Measurements from ENCODE around the gene LHFPL4.

- no peak for TF ChIP-seq POLR2A (IDR thresholded peaks at IDR 0.05)
- no peak for TF ChIP-seq EP300 (IDR thresholded peaks at IDR 0.05)
- no peak for TF ChIP-seq CTCF (IDR thresholded peaks at IDR 0.05)
- TF ChIP-seq POLR2AphosphoS5 (IDR thresholded peaks at IDR 0.05), result no peak
These were observed 38.7 kb downstream of the LHFPL4 start for GRCh38 chr3:9514956-9515355.

Measured in gastroesophageal sphincter (tissue), 3 donors.